IMR-90 (cell line): ENCODE results near the gene GUCY1A2.

Experiments
- FOS ChIP-seq: fragments of 150-350 bp; IDR thresholded peaks from 2 replicates; pipeline ENCODE4 v1.6.1; 2016; ENCODE audit warnings: low read depth, low read length
- MXI1 ChIP-seq: IDR thresholded peaks from 2 replicates; pipeline ENCODE4 v1.6.1; 2012; ENCODE audit warnings: low read depth, mild to moderate bottlenecking, low read length, moderate library complexity, borderline replicate concordance
- POLR2A ChIP-seq: IDR thresholded peaks from 2 replicates; pipeline ENCODE4 v1.6.1; 2012; ENCODE audit warnings: mild to moderate bottlenecking, low read depth, low read length
- TF ChIP-seq, protein P1 (sequence below): conservative IDR thresholded peaks from 2 replicates; pipeline ENCODE4 v1.5.1; 2012; ENCODE audit warnings: mild to moderate bottlenecking, low read depth, low read length, improper control_type of control experiment
- TF ChIP-seq, protein P2 (sequence below): fragments of 150-350 bp; IDR thresholded peaks from 2 replicates; pipeline ENCODE4 v1.6.1; 2017; ENCODE audit warnings: mild to moderate bottlenecking, antibody characterized with exemption, low read length, low read depth
- TF ChIP-seq, protein P3 (sequence below): fragments of 150-350 bp; IDR thresholded peaks from 2 replicates; pipeline ENCODE4 v1.6.1; 2016; ENCODE audit warnings: low read depth, mild to moderate bottlenecking, low read length, moderate library complexity, borderline replicate concordance

DNA sequence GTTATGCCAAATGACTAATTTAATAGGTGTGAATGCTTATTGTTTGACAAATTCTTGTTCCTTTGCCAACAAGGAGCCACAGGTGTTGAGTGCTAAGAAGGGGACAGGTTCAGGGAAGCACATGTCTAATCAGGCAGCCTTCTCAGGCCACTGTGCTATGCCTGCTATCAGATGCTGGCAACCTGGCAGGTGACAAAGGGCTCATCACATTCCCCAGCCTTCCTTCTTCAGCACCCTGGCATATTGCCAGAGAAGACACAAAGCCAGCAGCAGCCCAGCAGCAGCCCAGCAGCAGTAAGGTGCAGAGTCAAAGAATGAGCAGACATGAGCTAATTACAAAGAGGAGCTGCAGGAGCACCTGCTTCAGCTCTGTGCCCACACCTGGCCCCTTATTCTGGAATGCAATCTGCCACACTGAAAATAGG is 68.2 kb downstream of the GUCY1A2 start:
- TF ChIP-seq, protein P1, sequence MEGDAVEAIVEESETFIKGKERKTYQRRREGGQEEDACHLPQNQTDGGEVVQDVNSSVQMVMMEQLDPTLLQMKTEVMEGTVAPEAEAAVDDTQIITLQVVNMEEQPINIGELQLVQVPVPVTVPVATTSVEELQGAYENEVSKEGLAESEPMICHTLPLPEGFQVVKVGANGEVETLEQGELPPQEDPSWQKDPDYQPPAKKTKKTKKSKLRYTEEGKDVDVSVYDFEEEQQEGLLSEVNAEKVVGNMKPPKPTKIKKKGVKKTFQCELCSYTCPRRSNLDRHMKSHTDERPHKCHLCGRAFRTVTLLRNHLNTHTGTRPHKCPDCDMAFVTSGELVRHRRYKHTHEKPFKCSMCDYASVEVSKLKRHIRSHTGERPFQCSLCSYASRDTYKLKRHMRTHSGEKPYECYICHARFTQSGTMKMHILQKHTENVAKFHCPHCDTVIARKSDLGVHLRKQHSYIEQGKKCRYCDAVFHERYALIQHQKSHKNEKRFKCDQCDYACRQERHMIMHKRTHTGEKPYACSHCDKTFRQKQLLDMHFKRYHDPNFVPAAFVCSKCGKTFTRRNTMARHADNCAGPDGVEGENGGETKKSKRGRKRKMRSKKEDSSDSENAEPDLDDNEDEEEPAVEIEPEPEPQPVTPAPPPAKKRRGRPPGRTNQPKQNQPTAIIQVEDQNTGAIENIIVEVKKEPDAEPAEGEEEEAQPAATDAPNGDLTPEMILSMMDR, result no peak
- TF ChIP-seq MXI1 (no peak), FOS (no peak), POLR2A (no peak)
- TF ChIP-seq, protein P2, sequence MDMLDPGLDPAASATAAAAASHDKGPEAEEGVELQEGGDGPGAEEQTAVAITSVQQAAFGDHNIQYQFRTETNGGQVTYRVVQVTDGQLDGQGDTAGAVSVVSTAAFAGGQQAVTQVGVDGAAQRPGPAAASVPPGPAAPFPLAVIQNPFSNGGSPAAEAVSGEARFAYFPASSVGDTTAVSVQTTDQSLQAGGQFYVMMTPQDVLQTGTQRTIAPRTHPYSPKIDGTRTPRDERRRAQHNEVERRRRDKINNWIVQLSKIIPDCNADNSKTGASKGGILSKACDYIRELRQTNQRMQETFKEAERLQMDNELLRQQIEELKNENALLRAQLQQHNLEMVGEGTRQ, result no peak
- TF ChIP-seq, protein P3, sequence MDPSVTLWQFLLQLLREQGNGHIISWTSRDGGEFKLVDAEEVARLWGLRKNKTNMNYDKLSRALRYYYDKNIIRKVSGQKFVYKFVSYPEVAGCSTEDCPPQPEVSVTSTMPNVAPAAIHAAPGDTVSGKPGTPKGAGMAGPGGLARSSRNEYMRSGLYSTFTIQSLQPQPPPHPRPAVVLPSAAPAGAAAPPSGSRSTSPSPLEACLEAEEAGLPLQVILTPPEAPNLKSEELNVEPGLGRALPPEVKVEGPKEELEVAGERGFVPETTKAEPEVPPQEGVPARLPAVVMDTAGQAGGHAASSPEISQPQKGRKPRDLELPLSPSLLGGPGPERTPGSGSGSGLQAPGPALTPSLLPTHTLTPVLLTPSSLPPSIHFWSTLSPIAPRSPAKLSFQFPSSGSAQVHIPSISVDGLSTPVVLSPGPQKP, result no peak
